HG02943 (cell line): ENCODE results near the gene DCC.

Source experiments
- ATAC-seq: cut with Tn5 transposase; IDR thresholded peaks from one replicate; pipeline ENCODE4 v1.9.1; 2021; ENCODE audit warnings: mild to moderate bottlenecking, low read depth, moderate library complexity; ENCODE audit not compliant: unreplicated experiment

Gene DCC

GRCh38 chr18:52572036-52573000, 232.3 kb downstream of the DCC start:
- no peak for ATAC-seq

- ATAC-seq, result no peak
Measured at GRCh38 chr18:52577795-52578194, 237.8 kb downstream of the DCC start.

- ATAC-seq, result no peak
Measured at GRCh38 chr18:52582061-52582460, 242.1 kb downstream of the DCC start.

GRCh38 chr18:52582516-52582915, 242.5 kb downstream of the DCC start:
- ATAC-seq, result no peak

GRCh38 chr18:52588931-52589330, 248.9 kb downstream of the DCC start:
- no peak for ATAC-seq

- ATAC-seq, result no peak
Measured at GRCh38 chr18:52596748-52597435, 256.9 kb downstream of the DCC start.

- no peak for ATAC-seq
Measured at GRCh38 chr18:52598921-52599320, 258.9 kb downstream of the DCC start.

GRCh38 chr18:52602820-52603219, 262.8 kb downstream of the DCC start:
- no peak for ATAC-seq

GRCh38 chr18:52605345-52605744, 265.3 kb downstream of the DCC start:
- no peak for ATAC-seq

- no peak for ATAC-seq
Measured at GRCh38 chr18:52607985-52608384, 268.0 kb downstream of the DCC start.

- no peak for ATAC-seq
Measured at GRCh38 chr18:52610451-52611115, 270.6 kb downstream of the DCC start.

- no peak for ATAC-seq
Measured at GRCh38 chr18:52612406-52612805, 272.4 kb downstream of the DCC start.

- ATAC-seq, result no peak
Measured at GRCh38 chr18:52615321-52615720, 275.3 kb downstream of the DCC start.

- ATAC-seq, result no peak
Measured at GRCh38 chr18:52615943-52616342, 275.9 kb downstream of the DCC start.

- no peak for ATAC-seq
Measured at GRCh38 chr18:52617931-52618330, 277.9 kb downstream of the DCC start.

- no peak for ATAC-seq
Measured at GRCh38 chr18:52620926-52621439, 281.0 kb downstream of the DCC start.

GRCh38 chr18:52624702-52625101, 284.7 kb downstream of the DCC start:
- ATAC-seq, result no peak

GRCh38 chr18:52636536-52636935, 296.5 kb downstream of the DCC start:
- no peak for ATAC-seq

GRCh38 chr18:52648201-52648600, 308.2 kb downstream of the DCC start:
- ATAC-seq, result no peak

GRCh38 chr18:52652391-52652790, 312.4 kb downstream of the DCC start:
- ATAC-seq, result no peak
